ENCODE results near the gene DUSP28. TPM values are rescaled to one million over a fixed set of nuclear protein-coding genes. Genes with fewer than 3 reads are reported as not detected.

The DUSP28 gene
- total RNA-seq, 6 donors from 2014 or later = 3.2 to 30.4 (median 5.7) TPM

DNA sequence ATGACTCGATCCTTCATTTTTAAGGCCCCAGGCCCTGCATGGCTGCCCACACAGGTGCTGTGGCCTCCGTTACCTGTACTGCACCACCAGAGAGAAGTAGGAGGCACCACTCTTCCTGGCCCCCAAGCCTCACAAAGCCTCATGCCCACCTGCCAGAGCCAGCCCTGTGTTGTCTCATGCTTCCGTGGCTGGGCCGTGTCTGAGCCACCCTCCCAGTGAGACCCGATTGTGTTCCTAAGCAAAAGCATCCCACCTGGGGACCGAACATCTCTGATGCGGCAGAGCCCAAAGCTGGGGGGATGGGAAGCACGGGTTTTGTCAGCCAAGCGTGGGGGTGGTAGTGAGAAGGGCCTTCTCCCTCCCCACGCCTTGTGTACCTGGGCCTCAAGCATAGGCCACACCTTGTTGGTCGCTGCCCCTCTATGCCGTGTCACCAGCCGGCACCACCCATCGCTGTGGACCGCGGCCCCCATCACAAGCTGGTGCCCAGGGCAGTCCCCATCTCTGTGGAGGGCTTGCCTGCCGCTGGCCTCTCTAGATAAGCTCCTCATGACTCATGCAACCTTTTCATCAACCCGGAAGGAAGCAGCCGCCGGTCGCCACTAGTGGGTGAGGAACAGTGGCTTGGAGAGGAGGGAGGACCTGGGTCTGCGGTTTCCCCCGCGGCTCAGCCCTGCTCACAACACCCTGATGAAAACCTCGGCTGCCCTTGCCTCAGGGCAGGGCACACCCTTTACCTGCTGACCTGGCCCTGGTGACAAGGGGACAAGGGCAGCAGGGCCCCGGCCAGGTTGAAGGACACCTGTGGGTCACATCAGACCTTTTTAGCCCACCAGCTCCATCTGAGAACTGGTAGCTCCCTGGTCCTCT, 5.4 kb downstream of the DUSP28 start:
- peak overlapping the region; percentile 94 to 97 (median 96) for H3K27ac ChIP-seq
- no peaks in the 10 kb centered on the region for H3K27me3 ChIP-seq
- H3K9me3 ChIP-seq = no peaks in the 10 kb centered on the region
- DNase-seq = peak; percentile 87 to 98
- ATAC-seq (ENCODE audit: low FRiP score in 2 of 2) = peak; percentile 62 to 86
- no peaks in the 10 kb centered on the region for H3K36me3 ChIP-seq
- peak overlapping the region in 3 of 4 donors; percentile 79 to 89 (median 83) for H3K4me3 ChIP-seq
- H3K4me1 ChIP-seq = peaks cover 57 to 87% (median 75%) of the 10 kb centered on the region in 4 donors
- peak; percentile 76 to 89 for TF ChIP-seq POLR2AphosphoS5 (IDR thresholded peaks at IDR 0.05)
- TF ChIP-seq, protein P1, sequence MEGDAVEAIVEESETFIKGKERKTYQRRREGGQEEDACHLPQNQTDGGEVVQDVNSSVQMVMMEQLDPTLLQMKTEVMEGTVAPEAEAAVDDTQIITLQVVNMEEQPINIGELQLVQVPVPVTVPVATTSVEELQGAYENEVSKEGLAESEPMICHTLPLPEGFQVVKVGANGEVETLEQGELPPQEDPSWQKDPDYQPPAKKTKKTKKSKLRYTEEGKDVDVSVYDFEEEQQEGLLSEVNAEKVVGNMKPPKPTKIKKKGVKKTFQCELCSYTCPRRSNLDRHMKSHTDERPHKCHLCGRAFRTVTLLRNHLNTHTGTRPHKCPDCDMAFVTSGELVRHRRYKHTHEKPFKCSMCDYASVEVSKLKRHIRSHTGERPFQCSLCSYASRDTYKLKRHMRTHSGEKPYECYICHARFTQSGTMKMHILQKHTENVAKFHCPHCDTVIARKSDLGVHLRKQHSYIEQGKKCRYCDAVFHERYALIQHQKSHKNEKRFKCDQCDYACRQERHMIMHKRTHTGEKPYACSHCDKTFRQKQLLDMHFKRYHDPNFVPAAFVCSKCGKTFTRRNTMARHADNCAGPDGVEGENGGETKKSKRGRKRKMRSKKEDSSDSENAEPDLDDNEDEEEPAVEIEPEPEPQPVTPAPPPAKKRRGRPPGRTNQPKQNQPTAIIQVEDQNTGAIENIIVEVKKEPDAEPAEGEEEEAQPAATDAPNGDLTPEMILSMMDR (IDR thresholded peaks at IDR 0.05) = no peak
- peak in 1 of 4 donors; percentile 83 for TF ChIP-seq EP300 (IDR thresholded peaks at IDR 0.05)
- TF ChIP-seq POLR2A (IDR thresholded peaks at IDR 0.05) = peak in 3 of 4 donors; percentile 14 to 68 (median 50)
- WGBS, 2 donors = 19 to 37% methylated on average over 16 to 26 of the region's 26 CpGs

DNA sequence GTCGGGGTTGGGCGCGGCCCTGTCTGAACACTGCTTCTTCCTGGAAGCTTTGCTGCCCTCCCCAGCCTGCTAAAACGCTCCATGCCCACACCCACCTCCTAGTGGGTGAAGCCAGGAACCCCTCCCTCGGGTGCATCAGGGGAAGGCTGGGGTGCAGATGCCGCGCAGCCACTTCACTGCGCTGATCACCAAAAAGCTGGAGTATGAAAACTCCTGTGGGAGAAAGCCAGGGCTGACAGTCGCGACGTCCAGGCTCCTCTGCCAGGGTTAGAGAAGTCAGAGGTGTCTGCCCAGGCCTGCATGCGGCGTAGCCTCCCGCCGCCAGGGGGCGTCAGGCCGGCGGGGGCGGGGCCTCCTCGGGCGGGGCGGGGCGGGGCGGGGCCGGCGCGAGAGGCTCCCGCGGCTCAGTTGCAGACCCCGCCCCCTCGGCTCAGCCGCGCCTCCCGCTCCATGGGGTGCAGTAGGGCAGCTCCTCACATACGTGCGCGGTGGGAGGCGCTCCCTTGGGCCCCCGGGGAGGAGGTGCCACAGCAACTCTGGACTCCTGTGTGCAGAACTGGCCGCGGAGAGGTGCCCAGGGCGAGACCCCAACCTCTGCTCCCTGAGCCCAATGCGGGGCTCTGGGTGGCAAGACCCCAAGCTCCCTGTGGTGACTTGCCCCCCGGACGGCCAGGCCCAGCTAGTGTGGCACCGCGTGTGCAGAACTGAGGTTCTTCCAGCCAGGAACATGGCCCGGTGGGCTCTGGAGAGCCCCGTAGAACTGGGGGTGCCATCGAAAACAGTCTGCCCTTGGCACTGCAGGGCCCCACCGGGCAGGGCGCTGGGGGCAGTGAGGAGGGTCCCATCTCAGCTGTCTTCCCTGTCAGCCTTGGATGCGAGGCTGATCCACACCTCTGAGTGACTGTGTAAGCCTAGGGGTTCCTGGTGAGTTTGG, 6.3 kb downstream of the DUSP28 start:
- H3K27me3 ChIP-seq = no peaks in the 10 kb centered on the region
- H3K4me3 ChIP-seq = peak overlapping the region; percentile 70 to 89 (median 81)
- 3 to 8% methylated on average over 6 to 27 of the region's 53 CpGs for WGBS, 2 donors
- no peaks in the 10 kb centered on the region for H3K9me3 ChIP-seq
- peak; percentile 89 to 91 for ATAC-seq (ENCODE audit: low FRiP score in 2 of 2)
- H3K36me3 ChIP-seq = no peaks in the 10 kb centered on the region
- H3K4me1 ChIP-seq = peaks cover 60 to 92% (median 78%) of the 10 kb centered on the region in 4 donors
- peak; percentile 98 to 99 for DNase-seq
- TF ChIP-seq POLR2AphosphoS5 (IDR thresholded peaks at IDR 0.05) (peak; percentile 10 to 50), POLR2A (IDR thresholded peaks at IDR 0.05) (peak in 2 of 4 donors; percentile 68 to 70), EP300 (IDR thresholded peaks at IDR 0.05) (no peak)
- TF ChIP-seq, protein P1 (IDR thresholded peaks at IDR 0.05) = peak; percentile 82 to 99 (median 92)
- H3K27ac ChIP-seq = peak overlapping the region; percentile 94 to 97 (median 96)

DNA sequence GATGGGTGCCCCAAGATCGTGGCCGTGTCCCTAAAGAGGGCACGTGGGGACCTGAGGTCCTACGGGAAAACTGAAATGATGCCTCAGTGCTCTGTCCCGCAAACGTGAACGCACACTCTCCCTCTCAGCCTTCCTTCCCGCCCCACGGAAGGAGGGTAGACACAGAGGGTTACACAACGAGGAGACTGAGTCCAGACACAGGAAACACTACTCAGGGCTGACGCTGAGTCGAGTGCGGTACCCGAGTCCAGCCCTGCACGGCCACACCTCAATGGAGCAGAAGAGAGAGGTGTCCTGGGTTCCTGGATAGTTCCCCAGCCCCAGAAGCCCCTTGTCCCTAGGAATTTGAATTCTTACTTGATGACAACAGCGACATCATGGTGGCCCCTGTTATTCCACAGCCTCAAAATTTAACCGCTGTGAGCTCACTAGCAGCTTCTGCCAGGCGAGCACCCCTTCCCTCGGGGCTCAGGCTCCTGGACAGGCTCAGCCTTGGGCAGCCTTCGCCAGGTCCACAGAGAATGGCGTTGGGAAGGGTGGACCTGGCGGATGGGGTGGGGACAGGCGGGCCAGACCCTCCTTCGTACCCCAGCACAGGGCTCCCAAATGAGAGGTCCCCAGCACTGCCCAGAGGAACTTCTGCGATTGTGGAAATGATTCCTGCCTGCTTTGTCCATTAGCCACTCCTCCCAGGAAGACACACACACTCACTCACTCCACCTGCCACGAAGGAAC, 7.1 kb downstream of the DUSP28 start:
- peak; percentile 34 to 53 for DNase-seq
- WGBS, 2 donors = 9 to 29% methylated on average over 17 to 26 of the region's 26 CpGs
- TF ChIP-seq POLR2AphosphoS5 (IDR thresholded peaks at IDR 0.05) (peak in 1 of 2 donors; percentile 24), POLR2A (IDR thresholded peaks at IDR 0.05) (peak in 1 of 4 donors; percentile 4), EP300 (IDR thresholded peaks at IDR 0.05) (no peak)
- TF ChIP-seq, protein P1 (IDR thresholded peaks at IDR 0.05) = no peak
- Histone ChIP-seq H3K36me3 (peaks cover 0 to under 1% (median under 1%) of the 10 kb centered on the region in 4 donors), H3K4me1 (peaks cover 52 to 86% (median 70%) of the 10 kb centered on the region in 4 donors), H3K9me3 (no peaks in the 10 kb centered on the region), H3K27ac (peak overlapping the region; percentile 94 to 97 (median 96)), H3K4me3 (peak overlapping the region; percentile 70 to 89 (median 81)), H3K27me3 (no peaks in the 10 kb centered on the region)
- ATAC-seq (ENCODE audit: low FRiP score in 2 of 2) = peak in 1 of 2 donors; percentile 20
